ENCODE data around the gene GUCY1A2.
"Not testable (repeated sequence)": the region's sequence is repeated elsewhere in the genome, so short reads cannot be mapped to it uniquely, and the experiment has no call there.

GUCY1A2 gene

DNA sequence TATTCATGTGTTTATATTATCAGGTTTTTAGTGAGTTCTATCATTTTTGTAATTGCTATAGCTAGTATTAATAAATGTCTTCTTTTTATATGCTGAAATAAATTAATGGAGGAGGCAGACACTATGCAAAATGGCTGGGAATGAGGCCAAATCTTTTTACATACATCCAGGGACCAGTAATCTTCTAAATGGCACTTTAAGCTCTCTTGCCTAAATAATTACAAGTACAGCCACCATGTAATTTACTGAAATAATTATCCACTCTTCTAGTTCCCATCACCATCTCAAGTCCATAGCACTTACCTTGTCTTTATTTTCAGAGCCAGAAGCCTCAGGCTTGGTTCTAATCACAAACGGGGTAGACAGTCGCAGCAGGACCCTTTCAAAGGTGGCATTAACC, 79.1 kb downstream of the GUCY1A2 start:
- peak; percentile 85 for DNase-seq

GRCh38 chr11:106937111-106937510, 81.2 kb downstream of the GUCY1A2 start:
- no peak for DNase-seq

DNA sequence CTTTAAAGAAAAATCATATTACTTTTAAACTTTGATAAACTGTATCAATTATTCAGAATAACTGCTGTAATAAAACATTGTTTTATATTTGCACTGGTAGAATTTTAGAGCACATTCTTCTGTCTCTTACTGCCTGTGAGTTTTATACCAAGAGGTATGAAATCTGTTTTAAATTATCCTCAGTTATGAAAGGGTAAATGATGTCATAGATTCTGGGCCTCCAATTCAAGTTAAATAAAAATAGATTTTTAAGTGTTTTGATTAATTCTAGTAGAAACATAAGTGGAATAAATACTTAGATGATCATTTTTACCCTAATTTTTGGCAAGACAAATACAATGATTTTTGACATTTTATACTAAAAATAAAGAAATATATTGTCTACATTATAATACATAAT, 93.0 kb downstream of the GUCY1A2 start:
- DNase-seq = no peak

DNA sequence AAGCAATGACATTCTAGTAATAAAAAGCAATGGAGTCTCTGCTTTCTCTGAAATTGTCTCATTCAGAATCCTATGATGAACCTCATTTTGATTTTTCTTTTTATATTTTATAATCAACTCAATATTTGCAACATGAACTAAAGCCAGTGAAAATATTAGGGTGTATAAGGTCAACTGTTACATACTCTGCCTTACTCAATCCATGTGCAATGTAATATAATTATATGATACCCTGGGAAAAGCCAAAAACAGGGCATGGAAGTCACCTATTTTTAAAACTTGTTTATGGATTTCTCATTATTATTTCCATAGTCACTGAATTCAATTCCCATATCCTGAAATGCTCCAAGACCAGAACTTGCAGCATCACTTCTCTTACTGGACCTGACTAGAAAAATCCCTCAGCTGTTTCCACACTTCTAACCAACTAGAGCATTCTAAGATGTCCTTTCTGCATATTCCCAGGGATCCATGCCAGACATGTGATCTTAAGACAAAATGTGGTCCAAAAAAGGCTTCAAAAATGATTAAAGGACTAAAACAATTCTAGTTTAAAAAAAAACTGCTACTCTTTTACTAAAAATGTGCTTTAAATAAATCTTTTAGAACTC, 97.3 kb downstream of the GUCY1A2 start:
- no peak for DNase-seq

DNA sequence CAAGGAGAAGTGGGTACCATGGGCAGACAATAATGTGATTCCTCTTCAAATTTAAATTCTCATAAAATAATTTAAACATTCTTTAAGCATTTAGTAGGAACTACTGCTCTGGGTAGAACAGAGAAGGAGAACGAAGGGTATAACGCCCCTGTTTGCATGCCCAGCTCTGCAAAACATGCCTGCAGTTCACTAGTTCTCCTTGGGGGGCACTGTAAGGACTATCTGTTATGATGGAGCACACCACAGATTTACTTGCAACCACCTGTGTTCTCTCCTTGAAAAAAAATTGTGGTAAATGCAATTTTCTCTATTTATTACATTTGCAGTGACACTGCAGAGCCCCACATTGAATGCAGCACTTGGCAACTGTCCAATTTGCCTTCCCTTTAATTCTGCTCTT, 100.3 kb downstream of the GUCY1A2 start:
- no peak for DNase-seq

- no peak for DNase-seq
These were observed 103.9 kb downstream of the GUCY1A2 start for GRCh38 chr11:106914409-106914808.

- DNase-seq = no peak
These were observed 105.1 kb downstream of the GUCY1A2 start for GRCh38 chr11:106913141-106913540.

DNA sequence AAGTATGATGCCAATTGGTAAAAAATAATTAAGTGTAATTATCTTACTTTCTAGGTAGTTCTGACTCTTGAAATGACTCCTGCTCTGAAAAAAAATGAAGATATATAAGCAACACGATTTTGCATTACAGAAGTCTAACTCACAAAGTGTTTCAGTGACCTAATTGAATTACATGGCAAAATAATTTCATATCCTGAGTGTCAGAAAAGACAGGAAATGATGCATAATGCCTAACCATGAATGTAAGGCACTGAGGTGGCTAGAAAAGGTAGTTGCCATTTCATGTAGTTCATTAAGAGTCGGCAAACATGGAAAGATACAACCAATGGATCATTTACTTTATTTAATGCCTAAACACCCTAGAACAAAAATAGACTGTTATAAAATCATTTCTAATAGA, 113.5 kb downstream of the GUCY1A2 start:
- DNase-seq = no peak

GRCh38 chr11:106889718-106890117, 128.6 kb downstream of the GUCY1A2 start:
- no peak for DNase-seq

DNA sequence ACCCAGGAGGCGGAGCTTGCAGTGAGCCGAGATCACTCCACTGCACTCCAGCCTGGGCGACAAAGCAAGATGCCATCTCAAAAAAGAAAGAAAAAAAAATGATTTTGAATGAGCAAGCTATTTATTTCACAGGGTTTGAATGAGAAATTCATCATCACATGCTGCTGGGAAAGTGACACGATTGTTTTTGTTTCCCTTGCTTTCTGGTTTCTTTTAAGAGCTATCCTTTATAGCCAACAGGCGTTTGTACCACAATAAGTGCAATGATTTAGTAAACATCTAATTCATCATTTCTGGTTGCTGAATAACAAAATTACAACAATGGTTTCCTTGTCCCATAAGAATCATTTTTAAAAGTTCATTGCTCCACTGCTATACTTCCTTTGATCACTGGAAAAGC, 129.9 kb downstream of the GUCY1A2 start:
- DNase-seq = no peak

- not testable (repeated sequence) for DNase-seq
These were observed 134.6 kb downstream of the GUCY1A2 start for GRCh38 chr11:106883693-106884092.

DNA sequence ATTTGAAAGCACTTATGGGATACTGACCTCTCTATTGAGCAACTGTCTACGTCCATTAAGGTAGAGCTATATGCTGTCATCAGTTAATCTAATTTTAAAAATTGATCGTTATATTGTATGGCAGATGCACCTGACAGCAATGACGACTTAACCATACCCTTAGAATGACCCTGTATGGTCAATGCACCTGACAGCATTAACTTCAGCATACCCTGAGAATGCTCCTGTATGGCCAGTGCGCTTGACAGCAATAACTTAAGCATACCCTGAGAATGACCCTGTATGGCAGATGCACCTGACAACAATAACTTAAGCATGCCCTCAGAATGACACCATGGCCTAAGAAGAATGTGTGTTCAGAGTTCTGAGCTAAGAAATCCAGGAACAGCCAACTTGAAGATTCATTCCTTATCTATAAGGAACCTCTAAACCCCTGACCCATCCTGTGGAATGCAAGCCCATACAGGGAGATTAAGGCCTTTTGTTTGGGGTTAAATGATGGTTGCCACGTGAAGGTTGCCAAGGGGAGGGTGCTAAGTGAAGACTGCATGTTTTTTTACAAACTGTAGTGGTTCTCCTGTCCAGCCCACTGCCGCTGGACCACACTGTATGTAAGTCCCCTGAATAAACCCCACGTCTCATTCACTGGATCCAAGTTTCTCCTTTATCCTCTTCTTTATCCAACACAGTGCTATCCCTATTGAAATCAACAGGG, 138.3 kb downstream of the GUCY1A2 start:
- DNase-seq = no peak

GRCh38 chr11:106879029-106879428, 139.2 kb downstream of the GUCY1A2 start:
- peak; percentile 49 for DNase-seq

DNA sequence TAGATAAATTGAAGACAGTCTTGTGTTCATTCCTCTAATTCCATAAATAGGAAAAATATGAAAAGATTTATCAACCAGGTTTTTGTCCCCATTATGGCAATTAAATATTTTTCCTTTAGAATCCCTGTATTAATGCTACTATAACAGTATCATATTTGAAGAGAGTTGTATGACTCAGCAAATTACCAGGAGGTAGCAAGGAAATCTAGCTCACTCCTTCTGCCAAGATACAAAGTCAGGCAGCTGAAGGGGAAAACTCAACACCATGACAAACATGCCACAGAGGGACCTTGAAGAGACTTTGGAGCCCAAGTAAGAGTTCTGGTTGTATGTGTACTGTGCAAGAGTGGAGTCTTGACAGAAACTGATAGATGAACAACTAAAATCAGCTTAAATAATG, 143.3 kb downstream of the GUCY1A2 start:
- DNase-seq = no peak

- no peak for DNase-seq
These were observed 146.0 kb downstream of the GUCY1A2 start for GRCh38 chr11:106872246-106872645.

GRCh38 chr11:106858200-106858599, 160.1 kb downstream of the GUCY1A2 start:
- no peak for DNase-seq

- DNase-seq = no peak
These were observed 161.7 kb downstream of the GUCY1A2 start for GRCh38 chr11:106856566-106856965.

- no peak for DNase-seq
These were observed 163.8 kb downstream of the GUCY1A2 start for GRCh38 chr11:106854429-106854828.

DNA sequence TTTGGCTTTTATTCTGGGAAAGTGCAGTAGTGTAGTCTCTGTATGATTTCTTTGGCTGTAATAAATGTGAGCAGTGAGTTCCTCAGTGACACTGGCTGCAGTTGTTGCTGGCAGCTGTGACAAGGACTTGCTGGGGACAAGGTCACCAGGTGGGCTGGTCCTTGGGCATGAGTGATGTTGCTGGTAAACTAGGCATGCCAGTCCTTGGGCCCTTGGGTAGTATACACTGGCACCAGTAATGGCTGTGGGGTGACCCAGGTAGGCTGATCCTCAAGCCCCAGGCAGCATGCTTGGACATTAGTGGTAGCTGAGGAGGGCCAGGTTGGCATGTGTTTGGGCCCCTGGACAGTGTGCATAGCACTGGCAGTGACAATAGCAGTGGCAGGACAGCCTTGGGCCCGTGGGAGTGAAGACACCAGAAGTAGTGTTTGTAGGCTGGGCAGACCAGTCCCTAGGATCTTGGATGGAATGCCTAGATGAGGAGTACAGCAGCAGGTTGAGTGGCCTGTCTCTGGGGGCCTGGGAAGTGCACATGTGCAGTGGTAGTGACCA, 164.3 kb downstream of the GUCY1A2 start:
- no peak for DNase-seq

GRCh38 chr11:106852779-106853178, 165.5 kb downstream of the GUCY1A2 start:
- DNase-seq = no peak

GRCh38 chr11:106848526-106848925, 169.8 kb downstream of the GUCY1A2 start:
- no peak for DNase-seq

- no peak for DNase-seq
These were observed 176.1 kb downstream of the GUCY1A2 start for GRCh38 chr11:106842134-106842533.

- no peak for DNase-seq
These were observed 177.3 kb downstream of the GUCY1A2 start for GRCh38 chr11:106840947-106841346.

- no peak for DNase-seq
These were observed 178.1 kb downstream of the GUCY1A2 start for GRCh38 chr11:106840146-106840545.

DNA sequence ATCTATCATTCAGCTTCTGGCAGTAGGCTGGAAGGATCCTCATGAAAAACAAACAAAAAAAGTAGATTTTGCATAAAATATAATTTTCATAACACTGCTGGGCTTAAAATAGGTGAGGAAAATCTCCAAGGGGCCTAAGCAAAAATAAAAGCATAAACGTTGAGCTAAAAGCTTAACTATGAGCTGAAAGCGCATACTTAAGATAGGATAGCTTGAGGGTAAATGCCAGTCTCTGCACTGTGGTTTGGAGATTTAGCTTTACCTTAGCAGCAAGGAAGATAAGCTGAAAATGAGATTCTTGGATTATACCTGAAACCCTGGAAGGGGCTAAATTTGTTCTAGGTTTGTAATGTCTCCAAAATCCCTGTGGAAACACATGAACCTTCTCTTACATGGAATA, 183.7 kb downstream of the GUCY1A2 start:
- no peak for DNase-seq

All from NCI-H1417 treated with DMSO at 0.1 percent for 48 hours (cell line).